Natural killer cell (primary cell): Measurements from ENCODE around the gene CHMP4A. TPM values are rescaled to one million over a fixed set of nuclear protein-coding genes. Genes with fewer than 3 reads are reported as not detected.

Experiments
- ATAC-seq, 3 donors: fragments of 150-1000 bp in 2 of 3; fragments of 200-7000 bp in 1 of 3; cut with Tn5 transposase; 1 replicate in 1 of 3; 2 replicates in 2 of 3; pipeline ENCODE4 v1.10.0; 2021; ENCODE audit warnings: mild to moderate bottlenecking in 2 of 3, moderate library complexity in 2 of 3
- DNase-seq, 2 donors: peaks; one replicate each; pipeline versions ENCODE4 v3.0.0 to v3.0.0-alpha.2; 2013 to 2021; ENCODE audit warnings: mixed read lengths in 1 of 2
- H3K27ac ChIP-seq: one replicate; pipeline ENCODE4 v1.5.1; 2013; ENCODE audit warnings: mild to moderate bottlenecking, low read length
- H3K27me3 ChIP-seq: one replicate; pipeline ENCODE4 v1.6.1; 2013; ENCODE audit warnings: low read length; ENCODE audit not compliant: control insufficient read depth, insufficient read depth
- H3K36me3 ChIP-seq: one replicate; pipeline ENCODE4 v1.6.1; 2013; ENCODE audit warnings: low read length; ENCODE audit not compliant: control insufficient read depth, insufficient read depth
- H3K4me1 ChIP-seq: one replicate; pipeline ENCODE4 v1.6.1; 2013; ENCODE audit warnings: low read length; ENCODE audit not compliant: control insufficient read depth, insufficient read depth
- H3K4me3 ChIP-seq: one replicate; pipeline ENCODE4 v1.5.1; 2013; ENCODE audit warnings: low read length
- H3K9me3 ChIP-seq: one replicate; pipeline ENCODE4 v1.6.1; 2013; ENCODE audit warnings: low read length; ENCODE audit not compliant: control insufficient read depth, insufficient read depth
- H3K27ac Mint-ChIP-seq, 2 donors: one replicate each; pipeline ENCODE4 v1.8.0; 2022; ENCODE audit warnings: mild to moderate bottlenecking in 2 of 2, mixed read lengths in 2 of 2, moderate library complexity in 1 of 2
- H3K27me3 Mint-ChIP-seq, 2 donors: one replicate each; pipeline ENCODE4 v1.8.0; 2022; ENCODE audit warnings: low read depth in 2 of 2, mixed read lengths in 2 of 2
- H3K36me3 Mint-ChIP-seq: one replicate; pipeline ENCODE4 v1.8.0; 2022; ENCODE audit warnings: mixed read lengths
- H3K4me1 Mint-ChIP-seq, 2 donors: one replicate each; pipeline ENCODE4 v1.8.0; 2022; ENCODE audit warnings: mixed read lengths in 2 of 2
- H3K4me3 Mint-ChIP-seq: one replicate; pipeline ENCODE4 v1.8.0; 2022; ENCODE audit warnings: mild to moderate bottlenecking, moderate library complexity, mixed read lengths
- H3K9me3 Mint-ChIP-seq, 2 donors: one replicate each; pipeline ENCODE4 v1.8.0; 2022; ENCODE audit warnings: mixed read lengths in 2 of 2
- CTCF ChIP-seq: fragments of 200-600 bp; IDR thresholded peaks from one replicate; pipeline ENCODE4 v1.8.0; 2022; ENCODE audit warnings: antibody characterized with exemption
- WGBS: methylation state at CpG from one replicate; pipeline ENCODE4 v1.1.7; 2013; ENCODE audit warnings: missing lambda C conversion rate; ENCODE audit not compliant: insufficient coverage; 5-methylcytosine and 5-hydroxymethylcytosine counted together
- intact Hi-C: fragments of 100-400 bp; cut with micrococcal nuclease; formaldehyde crosslinking; loops from one replicate; pipeline ENCODE4 v1.14.2; 2022
- total RNA-seq, 4 donors: library from RNA; stranded (reverse); fragments of 120-200 nt in 1 of 4; gene quantifications; one replicate each; pipeline versions ENCODE4 v1.2.3 to v1.2.4, GENCODE V29; 2013 to 2022

The CHMP4A gene
- total RNA-seq, result 100 to 1,000 TPM; 105 to 118 (median 115) TPM
- total RNA-seq (2013), result 157 TPM

GRCh38 chr14:24212924-24213865 is at the start of gene CHMP4A:
TSS of gene CHMP4A (minus strand) at chr14:24213488. CDS start at chr14:24213439, 49 bp downstream.
- H3K4me1 Mint-ChIP-seq, result peaks cover 50 to 53% of the 10 kb centered on the region in 2 donors
- peak within 1 kb of the TSS; percentile 99 for H3K4me3 Mint-ChIP-seq
- WGBS, result under 1% methylated on average over 53 of the region's 53 CpGs
- ATAC-seq (peak; percentile 73 to 88 (median 78)), DNase-seq (peak; percentile 94 to 99)
- no peaks in the 10 kb centered on the region for H3K9me3 ChIP-seq
- peaks cover 15% of the 10 kb centered on the region for H3K36me3 Mint-ChIP-seq
- H3K36me3 ChIP-seq, result peaks cover 28% of the 10 kb centered on the region
- no peaks in the 10 kb centered on the region for H3K9me3 Mint-ChIP-seq
- no peaks in the 10 kb centered on the region for H3K27me3 Mint-ChIP-seq
- H3K4me3 ChIP-seq, result peak within 1 kb of the TSS; percentile 74
- peak within 1 kb of the TSS; percentile 93 for H3K27ac ChIP-seq
- no peaks in the 10 kb centered on the region for H3K27me3 ChIP-seq
- peaks cover 30% of the 10 kb centered on the region for H3K4me1 ChIP-seq
- peak within 1 kb of the TSS; percentile 98 to 99 for H3K27ac Mint-ChIP-seq
- intact Hi-C loops, result loop anchor here (1.0 to 2.0 kb wide), 4 partner anchors 18 to 99 kb away; partner anchors contain the start of genes DCAF11, IPO4, NRL and PSME2
- no peak for TF ChIP-seq CTCF

- intact Hi-C loops, result no loop called here
- Histone ChIP-seq H3K36me3 (peaks cover 25% of the 10 kb centered on the region), H3K4me1 (no peaks in the 10 kb centered on the region), H3K9me3 (no peaks in the 10 kb centered on the region), H3K27ac (no peak overlapping the region), H3K27me3 (no peaks in the 10 kb centered on the region), H3K4me3 (no peak overlapping the region)
- DNase-seq, result no peak
- Mint-ChIP-seq H3K9me3 (no peaks in the 10 kb centered on the region), H3K27me3 (no peaks in the 10 kb centered on the region), H3K4me3 (no peak overlapping the region), H3K4me1 (peaks cover 0 to 3% of the 10 kb centered on the region in 2 donors), H3K36me3 (peaks cover 5% of the 10 kb centered on the region), H3K27ac (no peak overlapping the region)
- no peak for ATAC-seq
- TF ChIP-seq CTCF, result no peak
- 94% methylated on average over 19 of the region's 19 CpGs for WGBS
Measured at GRCh38 chr14:24261969-24262327, 48.7 kb upstream of the CHMP4A start.

- no peaks in the 10 kb centered on the region for H3K9me3 Mint-ChIP-seq
- Histone ChIP-seq H3K27ac (no peak overlapping the region), H3K4me1 (no peaks in the 10 kb centered on the region), H3K4me3 (no peak overlapping the region), H3K9me3 (no peaks in the 10 kb centered on the region), H3K36me3 (peaks cover 20% of the 10 kb centered on the region), H3K27me3 (no peaks in the 10 kb centered on the region)
- no peak overlapping the region for H3K27ac Mint-ChIP-seq
- ATAC-seq, result no peak
- intact Hi-C loops, result no loop called here
- no peaks in the 10 kb centered on the region for H3K36me3 Mint-ChIP-seq
- no peak overlapping the region for H3K4me3 Mint-ChIP-seq
- TF ChIP-seq CTCF, result no peak
- H3K27me3 Mint-ChIP-seq, result no peaks in the 10 kb centered on the region
- DNase-seq, result no peak
- 96% methylated on average over 20 of the region's 20 CpGs for WGBS
- no peaks in the 10 kb centered on the region for H3K4me1 Mint-ChIP-seq
Measured at GRCh38 chr14:24261256-24261968, 48.1 kb upstream of the CHMP4A start.
